BE2C (cell line): Measurements from ENCODE around the gene CEACAM1.
"Not testable (repeated sequence)": the region's sequence is repeated elsewhere in the genome, so short reads cannot be mapped to it uniquely, and the experiment has no call there.

Experiments
- DNase-seq: peaks from one replicate; pipeline ENCODE4 v3.0.0-alpha.2; 2020
- H3K27me3 ChIP-seq: fragments of 250-450 bp; sonication (Bioruptor Pico); 2 replicates; pipeline ENCODE4 v1.5.1; 2020; ENCODE audit warnings: mild to moderate bottlenecking
- H3K36me3 ChIP-seq: fragments of 250-450 bp; sonication (Bioruptor Pico); 2 replicates; pipeline ENCODE4 v1.5.1; 2020; ENCODE audit warnings: mild to moderate bottlenecking
- H3K4me1 ChIP-seq: fragments of 250-450 bp; sonication (Bioruptor Pico); 2 replicates; pipeline ENCODE4 v1.5.1; 2020
- H3K4me3 ChIP-seq: 2 replicates; pipeline ENCODE4 v1.5.1; 2011; ENCODE audit warnings: low read depth, low read length
- H3K9me3 ChIP-seq: fragments of 250-450 bp; sonication (Bioruptor Pico); 2 replicates; pipeline ENCODE4 v1.5.1; 2020
- CTCF ChIP-seq: IDR thresholded peaks from 2 replicates; pipeline ENCODE4 v1.5.1; 2012; ENCODE audit warnings: mild to moderate bottlenecking, low read depth, low read length

CEACAM1 gene

GRCh38 chr19:42538841-42539709 is 10.8 kb upstream of the CEACAM1 start:
- DNase-seq: no peak
- no peak overlapping the region for H3K4me3 ChIP-seq
- H3K4me1 ChIP-seq: no peaks in the 10 kb centered on the region
- H3K36me3 ChIP-seq: no peaks in the 10 kb centered on the region
- no peak for TF ChIP-seq CTCF
- H3K27me3 ChIP-seq: peaks cover 17% of the 10 kb centered on the region
- H3K9me3 ChIP-seq: no peaks in the 10 kb centered on the region

GRCh38 chr19:42535276-42535675 is 7.0 kb upstream of the CEACAM1 start:
- not testable (repeated sequence) for H3K36me3 ChIP-seq, H3K4me1 ChIP-seq, H3K9me3 ChIP-seq, DNase-seq, H3K4me3 ChIP-seq
- peaks cover 24% of the 10 kb centered on the region for H3K27me3 ChIP-seq

GRCh38 chr19:42534391-42534790 is 6.1 kb upstream of the CEACAM1 start:
- no peak for DNase-seq
- H3K4me1 ChIP-seq: no peaks in the 10 kb centered on the region
- no peak for TF ChIP-seq CTCF
- H3K4me3 ChIP-seq: no peak overlapping the region
- H3K36me3 ChIP-seq: no peaks in the 10 kb centered on the region
- no peaks in the 10 kb centered on the region for H3K9me3 ChIP-seq
- H3K27me3 ChIP-seq: peaks cover 24% of the 10 kb centered on the region

GRCh38 chr19:42532891-42533290 is 4.6 kb upstream of the CEACAM1 start:
- H3K9me3 ChIP-seq: no peaks in the 10 kb centered on the region
- peaks cover 24% of the 10 kb centered on the region for H3K27me3 ChIP-seq
- no peaks in the 10 kb centered on the region for H3K4me1 ChIP-seq

GRCh38 chr19:42531313-42531712 is 3.0 kb upstream of the CEACAM1 start:
- H3K9me3 ChIP-seq: no peaks in the 10 kb centered on the region
- TF ChIP-seq CTCF: no peak
- DNase-seq: no peak
- H3K27me3 ChIP-seq: peaks cover 15% of the 10 kb centered on the region
- no peaks in the 10 kb centered on the region for H3K36me3 ChIP-seq
- no peaks in the 10 kb centered on the region for H3K4me1 ChIP-seq
- H3K4me3 ChIP-seq: no peak overlapping the region

More at GRCh38 chr19:42532891-42533290, 4.6 kb upstream of the CEACAM1 start:
- Histone ChIP-seq H3K4me3 (no peak overlapping the region), H3K36me3 (no peaks in the 10 kb centered on the region)
- no peak for TF ChIP-seq CTCF
- no peak for DNase-seq

GRCh38 chr19:42529248-42529764 is 1.0 kb upstream of the CEACAM1 start:
- TF ChIP-seq CTCF: peak; percentile 91
- Histone ChIP-seq H3K9me3 (no peaks in the 10 kb centered on the region), H3K36me3 (no peaks in the 10 kb centered on the region), H3K4me3 (no peak overlapping the region), H3K27me3 (peaks cover 8% of the 10 kb centered on the region), H3K4me1 (no peaks in the 10 kb centered on the region)
- DNase-seq: peak; percentile 55
